HEK293 (cell line): ENCODE measurements around the gene COL5A3.

Experiments
- GLI2 ChIP-seq: fragments of 450-650 bp; formaldehyde crosslinking; IDR thresholded peaks from 2 replicates; pipeline ENCODE4; 2017; ENCODE audit warnings: missing biosample characterization, missing genetic modification characterization, low read depth, borderline replicate concordance
- HOXC10 ChIP-seq: sonication (generic); formaldehyde crosslinking; IDR thresholded peaks from 2 replicates; pipeline ENCODE4 v1.8.1; 2023; ENCODE audit warnings: mild to moderate bottlenecking, missing genetic modification reagents
- MEIS1 ChIP-seq: sonication (generic); formaldehyde crosslinking; IDR thresholded peaks from 2 replicates; pipeline ENCODE4 v1.8.1; 2022; ENCODE audit warnings: missing genetic modification reagents, mild to moderate bottlenecking, borderline replicate concordance
- SP2 ChIP-seq: fragments of 450-650 bp; formaldehyde crosslinking; IDR thresholded peaks from 2 replicates; pipeline ENCODE4 v1.5.1; 2016; ENCODE audit warnings: missing biosample characterization, missing genetic modification characterization
- ZBTB48 ChIP-seq: fragments of 450-650 bp; formaldehyde crosslinking; IDR thresholded peaks from 2 replicates; pipeline ENCODE4 v1.5.1; 2016; ENCODE audit warnings: missing biosample characterization, missing genetic modification characterization
- ZFP69B ChIP-seq: fragments of 450-650 bp; formaldehyde crosslinking; IDR thresholded peaks from 2 replicates; pipeline ENCODE4 v1.5.1; 2016; ENCODE audit warnings: missing biosample characterization, missing genetic modification characterization
- ZNF155 ChIP-seq: fragments of 450-650 bp; formaldehyde crosslinking; IDR thresholded peaks from 2 replicates; pipeline ENCODE4 v1.5.1; 2016; ENCODE audit warnings: missing biosample characterization, missing genetic modification characterization
- ZNF221 ChIP-seq: fragments of 450-650 bp; formaldehyde crosslinking; IDR thresholded peaks from 2 replicates; pipeline ENCODE4 v1.5.1; 2017; ENCODE audit warnings: missing biosample characterization, missing genetic modification characterization, borderline replicate concordance
- ZNF239 ChIP-seq: fragments of 450-650 bp; formaldehyde crosslinking; IDR thresholded peaks from 2 replicates; pipeline ENCODE4 v1.5.1; 2016; ENCODE audit warnings: missing biosample characterization, missing genetic modification characterization
- ZNF426 ChIP-seq: fragments of 450-650 bp; formaldehyde crosslinking; IDR thresholded peaks from 2 replicates; pipeline ENCODE4 v1.5.1; 2017; ENCODE audit warnings: missing biosample characterization, missing genetic modification characterization, mild to moderate bottlenecking, inconsistent platforms, moderate library complexity
- ZNF501 ChIP-seq: fragments of 450-650 bp; formaldehyde crosslinking; IDR thresholded peaks from 2 replicates; pipeline ENCODE4 v1.5.1; 2016; ENCODE audit warnings: missing biosample characterization, missing genetic modification characterization
- ZNF544 ChIP-seq: fragments of 450-650 bp; formaldehyde crosslinking; IDR thresholded peaks from 2 replicates; pipeline ENCODE4 v1.5.0; 2017; ENCODE audit warnings: missing biosample characterization, missing genetic modification characterization
- ZSCAN23 ChIP-seq: fragments of 450-650 bp; formaldehyde crosslinking; IDR thresholded peaks from 2 replicates; pipeline ENCODE4 v1.5.1; 2016; ENCODE audit warnings: missing biosample characterization, missing genetic modification characterization
- TF ChIP-seq, protein P1 (sequence below): fragments of 450-650 bp; formaldehyde crosslinking; IDR thresholded peaks from 2 replicates; pipeline ENCODE4 v1.5.1; 2016; ENCODE audit warnings: missing biosample characterization, missing genetic modification characterization
- TF ChIP-seq, protein P2 (sequence below): fragments of 450-650 bp; formaldehyde crosslinking; IDR thresholded peaks from 2 replicates; pipeline ENCODE4 v1.5.1; 2016; ENCODE audit warnings: missing biosample characterization, missing genetic modification characterization
- TF ChIP-seq, protein P3 (sequence below): fragments of 450-650 bp; formaldehyde crosslinking; IDR thresholded peaks from 2 replicates; pipeline ENCODE4 v1.5.1; 2016; ENCODE audit warnings: missing biosample characterization, missing genetic modification characterization
- TF ChIP-seq, protein P4 (sequence below): fragments of 450-650 bp; formaldehyde crosslinking; IDR thresholded peaks from 2 replicates; pipeline ENCODE4 v1.5.1; 2016; ENCODE audit warnings: missing biosample characterization, missing genetic modification characterization
- TF ChIP-seq, protein P5 (sequence below): sonication (generic); formaldehyde crosslinking; IDR thresholded peaks from 2 replicates; pipeline ENCODE4 v1.8.1; 2022; ENCODE audit warnings: mild to moderate bottlenecking, moderate library complexity, missing genetic modification reagents
- TF ChIP-seq, protein P6 (sequence below): fragments of 450-650 bp; formaldehyde crosslinking; IDR thresholded peaks from 2 replicates; pipeline ENCODE4 v1.5.1; 2016; ENCODE audit warnings: missing biosample characterization, missing genetic modification characterization
- TF ChIP-seq, protein P7 (sequence below): fragments of 450-650 bp; formaldehyde crosslinking; IDR thresholded peaks from 2 replicates; pipeline ENCODE4 v1.5.1; 2016; ENCODE audit warnings: missing biosample characterization, missing genetic modification characterization, borderline replicate concordance
- TF ChIP-seq, protein P8 (sequence below): fragments of 450-650 bp; formaldehyde crosslinking; IDR thresholded peaks from 2 replicates; pipeline ENCODE4 v1.5.1; 2016; ENCODE audit warnings: missing biosample characterization, missing genetic modification characterization, borderline replicate concordance

The COL5A3 gene

DNA sequence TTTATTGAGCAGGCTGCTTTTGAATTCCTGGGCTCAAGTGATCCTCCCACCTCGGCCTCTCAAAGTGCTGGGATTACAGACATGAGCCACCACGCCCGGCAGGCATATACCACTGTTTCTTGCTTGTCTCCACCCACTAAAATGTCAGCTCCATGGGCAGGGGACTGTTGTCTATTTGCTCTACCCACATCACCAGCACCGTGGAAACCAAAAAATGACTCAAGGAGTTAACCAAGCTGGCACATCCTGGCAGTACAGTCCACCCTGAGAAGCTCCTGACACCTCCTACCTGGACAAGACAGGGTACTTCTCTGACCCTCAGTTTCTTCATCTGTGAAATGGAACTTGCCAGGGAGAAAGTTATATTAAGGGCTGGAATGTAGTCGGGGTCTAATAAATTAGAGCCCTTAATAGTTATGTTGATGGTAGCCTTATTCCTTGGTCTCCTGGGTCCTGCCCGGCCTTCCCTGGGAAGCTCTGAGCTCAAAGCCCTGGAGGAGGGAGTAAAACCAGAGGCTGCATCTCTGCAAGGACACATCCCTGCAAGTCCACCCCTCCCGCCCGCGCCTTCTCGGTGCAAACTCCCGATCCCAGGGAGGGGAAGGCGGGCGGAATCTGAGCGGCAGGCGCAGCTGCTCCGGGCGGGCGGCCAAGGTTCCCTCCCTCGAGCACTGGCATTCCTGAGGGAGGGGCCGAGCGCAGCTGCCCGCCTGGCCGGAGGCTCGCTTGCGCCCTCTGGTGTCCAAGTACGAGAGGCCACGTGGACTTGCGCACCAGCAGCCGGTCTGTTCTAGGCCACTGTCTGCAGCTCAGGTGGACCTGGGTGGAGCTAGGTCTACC, 17.1 kb upstream of the COL5A3 start (continued):
- TF ChIP-seq HOXC10, result no peak
- TF ChIP-seq, protein P1, sequence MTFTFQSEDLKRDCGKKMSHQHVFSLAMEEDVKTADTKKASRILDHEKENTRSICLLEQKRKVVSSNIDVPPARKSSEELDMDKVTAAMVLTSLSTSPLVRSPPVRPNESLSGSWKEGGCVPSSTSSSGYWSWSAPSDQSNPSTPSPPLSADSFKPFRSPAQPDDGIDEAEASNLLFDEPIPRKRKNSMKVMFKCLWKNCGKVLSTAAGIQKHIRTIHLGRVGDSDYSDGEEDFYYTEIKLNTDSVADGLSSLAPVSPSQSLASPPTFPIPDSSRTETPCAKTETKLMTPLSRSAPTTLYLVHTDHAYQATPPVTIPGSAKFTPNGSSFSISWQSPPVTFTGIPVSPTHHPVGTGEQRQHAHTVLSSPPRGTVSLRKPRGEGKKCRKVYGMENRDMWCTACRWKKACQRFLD (tag by site-specific recombination), result no peak
- TF ChIP-seq, protein P2, sequence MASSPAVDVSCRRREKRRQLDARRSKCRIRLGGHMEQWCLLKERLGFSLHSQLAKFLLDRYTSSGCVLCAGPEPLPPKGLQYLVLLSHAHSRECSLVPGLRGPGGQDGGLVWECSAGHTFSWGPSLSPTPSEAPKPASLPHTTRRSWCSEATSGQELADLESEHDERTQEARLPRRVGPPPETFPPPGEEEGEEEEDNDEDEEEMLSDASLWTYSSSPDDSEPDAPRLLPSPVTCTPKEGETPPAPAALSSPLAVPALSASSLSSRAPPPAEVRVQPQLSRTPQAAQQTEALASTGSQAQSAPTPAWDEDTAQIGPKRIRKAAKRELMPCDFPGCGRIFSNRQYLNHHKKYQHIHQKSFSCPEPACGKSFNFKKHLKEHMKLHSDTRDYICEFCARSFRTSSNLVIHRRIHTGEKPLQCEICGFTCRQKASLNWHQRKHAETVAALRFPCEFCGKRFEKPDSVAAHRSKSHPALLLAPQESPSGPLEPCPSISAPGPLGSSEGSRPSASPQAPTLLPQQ (tag by site-specific recombination), result peak; percentile 79
- TF ChIP-seq, protein P3, sequence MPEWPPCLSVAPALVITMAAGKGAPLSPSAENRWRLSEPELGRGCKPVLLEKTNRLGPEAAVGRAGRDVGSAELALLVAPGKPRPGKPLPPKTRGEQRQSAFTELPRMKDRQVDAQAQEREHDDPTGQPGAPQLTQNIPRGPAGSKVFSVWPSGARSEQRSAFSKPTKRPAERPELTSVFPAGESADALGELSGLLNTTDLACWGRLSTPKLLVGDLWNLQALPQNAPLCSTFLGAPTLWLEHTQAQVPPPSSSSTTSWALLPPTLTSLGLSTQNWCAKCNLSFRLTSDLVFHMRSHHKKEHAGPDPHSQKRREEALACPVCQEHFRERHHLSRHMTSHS (tag by site-specific recombination), result no peak
- TF ChIP-seq GLI2 (tag by site-specific recombination), result no peak
- TF ChIP-seq ZNF426 (tag by site-specific recombination), result no peak
- peak; percentile 49; the same call in 1 of the 2 replicates for TF ChIP-seq ZNF501
- TF ChIP-seq ZSCAN23, result 0 out of 2 replicates have a peak, but pooled peaks have one; percentile 12
- TF ChIP-seq ZNF221 (tag by site-specific recombination), result 0 out of 2 replicates have a peak, but pooled peaks have one; percentile 24
- TF ChIP-seq, protein P4, sequence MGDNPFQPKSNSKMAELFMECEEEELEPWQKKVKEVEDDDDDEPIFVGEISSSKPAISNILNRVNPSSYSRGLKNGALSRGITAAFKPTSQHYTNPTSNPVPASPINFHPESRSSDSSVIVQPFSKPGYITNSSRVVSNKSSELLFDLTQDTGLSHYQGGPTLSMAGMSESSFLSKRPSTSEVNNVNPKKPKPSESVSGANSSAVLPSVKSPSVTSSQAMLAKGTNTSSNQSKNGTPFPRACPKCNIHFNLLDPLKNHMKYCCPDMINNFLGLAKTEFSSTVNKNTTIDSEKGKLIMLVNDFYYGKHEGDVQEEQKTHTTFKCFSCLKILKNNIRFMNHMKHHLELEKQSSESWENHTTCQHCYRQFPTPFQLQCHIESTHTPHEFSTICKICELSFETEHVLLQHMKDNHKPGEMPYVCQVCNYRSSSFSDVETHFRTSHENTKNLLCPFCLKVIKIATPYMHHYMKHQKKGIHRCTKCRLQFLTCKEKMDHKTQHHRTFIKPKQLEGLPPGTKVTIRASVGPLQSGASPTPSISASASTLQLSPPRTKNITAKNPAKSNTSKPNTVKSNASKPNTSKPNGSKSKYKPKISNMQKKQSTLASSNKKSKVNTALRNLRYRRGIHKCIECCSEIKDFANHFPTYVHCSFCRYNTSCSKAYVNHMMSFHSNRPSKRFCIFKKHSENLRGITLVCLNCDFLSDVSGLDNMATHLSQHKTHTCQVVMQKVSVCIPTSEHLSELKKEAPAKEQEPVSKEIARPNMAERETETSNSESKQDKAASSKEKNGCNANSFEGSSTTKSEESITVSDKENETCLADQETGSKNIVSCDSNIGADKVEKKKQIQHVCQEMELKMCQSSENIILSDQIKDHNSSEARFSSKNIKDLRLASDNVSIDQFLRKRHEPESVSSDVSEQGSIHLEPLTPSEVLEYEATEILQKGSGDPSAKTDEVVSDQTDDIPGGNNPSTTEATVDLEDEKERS (tag by site-specific recombination), result no peak
- TF ChIP-seq, protein P5, sequence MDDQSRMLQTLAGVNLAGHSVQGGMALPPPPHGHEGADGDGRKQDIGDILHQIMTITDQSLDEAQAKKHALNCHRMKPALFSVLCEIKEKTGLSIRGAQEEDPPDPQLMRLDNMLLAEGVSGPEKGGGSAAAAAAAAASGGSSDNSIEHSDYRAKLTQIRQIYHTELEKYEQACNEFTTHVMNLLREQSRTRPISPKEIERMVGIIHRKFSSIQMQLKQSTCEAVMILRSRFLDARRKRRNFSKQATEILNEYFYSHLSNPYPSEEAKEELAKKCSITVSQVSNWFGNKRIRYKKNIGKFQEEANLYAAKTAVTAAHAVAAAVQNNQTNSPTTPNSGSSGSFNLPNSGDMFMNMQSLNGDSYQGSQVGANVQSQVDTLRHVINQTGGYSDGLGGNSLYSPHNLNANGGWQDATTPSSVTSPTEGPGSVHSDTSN, result peak; percentile 87
- TF ChIP-seq ZBTB48, result peak; percentile 52; the same call in 1 of the 2 replicates
- TF ChIP-seq, protein P6, sequence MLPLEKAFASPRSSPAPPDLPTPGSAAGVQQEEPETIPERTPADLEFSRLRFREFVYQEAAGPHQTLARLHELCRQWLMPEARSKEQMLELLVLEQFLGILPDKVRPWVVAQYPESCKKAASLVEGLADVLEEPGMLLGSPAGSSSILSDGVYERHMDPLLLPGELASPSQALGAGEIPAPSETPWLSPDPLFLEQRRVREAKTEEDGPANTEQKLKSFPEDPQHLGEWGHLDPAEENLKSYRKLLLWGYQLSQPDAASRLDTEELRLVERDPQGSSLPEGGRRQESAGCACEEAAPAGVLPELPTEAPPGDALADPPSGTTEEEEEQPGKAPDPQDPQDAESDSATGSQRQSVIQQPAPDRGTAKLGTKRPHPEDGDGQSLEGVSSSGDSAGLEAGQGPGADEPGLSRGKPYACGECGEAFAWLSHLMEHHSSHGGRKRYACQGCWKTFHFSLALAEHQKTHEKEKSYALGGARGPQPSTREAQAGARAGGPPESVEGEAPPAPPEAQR (tag by site-specific recombination), result no peak
- TF ChIP-seq MEIS1 (CRISPR knock-in tag), result no peak
- TF ChIP-seq ZFP69B (tag by site-specific recombination), result peak; percentile 66
- TF ChIP-seq ZNF239, result no peak
- TF ChIP-seq ZNF544 (tag by site-specific recombination), result no peak
- TF ChIP-seq ZNF155, result no peak
- peak; percentile 71 for TF ChIP-seq SP2
- TF ChIP-seq, protein P7, sequence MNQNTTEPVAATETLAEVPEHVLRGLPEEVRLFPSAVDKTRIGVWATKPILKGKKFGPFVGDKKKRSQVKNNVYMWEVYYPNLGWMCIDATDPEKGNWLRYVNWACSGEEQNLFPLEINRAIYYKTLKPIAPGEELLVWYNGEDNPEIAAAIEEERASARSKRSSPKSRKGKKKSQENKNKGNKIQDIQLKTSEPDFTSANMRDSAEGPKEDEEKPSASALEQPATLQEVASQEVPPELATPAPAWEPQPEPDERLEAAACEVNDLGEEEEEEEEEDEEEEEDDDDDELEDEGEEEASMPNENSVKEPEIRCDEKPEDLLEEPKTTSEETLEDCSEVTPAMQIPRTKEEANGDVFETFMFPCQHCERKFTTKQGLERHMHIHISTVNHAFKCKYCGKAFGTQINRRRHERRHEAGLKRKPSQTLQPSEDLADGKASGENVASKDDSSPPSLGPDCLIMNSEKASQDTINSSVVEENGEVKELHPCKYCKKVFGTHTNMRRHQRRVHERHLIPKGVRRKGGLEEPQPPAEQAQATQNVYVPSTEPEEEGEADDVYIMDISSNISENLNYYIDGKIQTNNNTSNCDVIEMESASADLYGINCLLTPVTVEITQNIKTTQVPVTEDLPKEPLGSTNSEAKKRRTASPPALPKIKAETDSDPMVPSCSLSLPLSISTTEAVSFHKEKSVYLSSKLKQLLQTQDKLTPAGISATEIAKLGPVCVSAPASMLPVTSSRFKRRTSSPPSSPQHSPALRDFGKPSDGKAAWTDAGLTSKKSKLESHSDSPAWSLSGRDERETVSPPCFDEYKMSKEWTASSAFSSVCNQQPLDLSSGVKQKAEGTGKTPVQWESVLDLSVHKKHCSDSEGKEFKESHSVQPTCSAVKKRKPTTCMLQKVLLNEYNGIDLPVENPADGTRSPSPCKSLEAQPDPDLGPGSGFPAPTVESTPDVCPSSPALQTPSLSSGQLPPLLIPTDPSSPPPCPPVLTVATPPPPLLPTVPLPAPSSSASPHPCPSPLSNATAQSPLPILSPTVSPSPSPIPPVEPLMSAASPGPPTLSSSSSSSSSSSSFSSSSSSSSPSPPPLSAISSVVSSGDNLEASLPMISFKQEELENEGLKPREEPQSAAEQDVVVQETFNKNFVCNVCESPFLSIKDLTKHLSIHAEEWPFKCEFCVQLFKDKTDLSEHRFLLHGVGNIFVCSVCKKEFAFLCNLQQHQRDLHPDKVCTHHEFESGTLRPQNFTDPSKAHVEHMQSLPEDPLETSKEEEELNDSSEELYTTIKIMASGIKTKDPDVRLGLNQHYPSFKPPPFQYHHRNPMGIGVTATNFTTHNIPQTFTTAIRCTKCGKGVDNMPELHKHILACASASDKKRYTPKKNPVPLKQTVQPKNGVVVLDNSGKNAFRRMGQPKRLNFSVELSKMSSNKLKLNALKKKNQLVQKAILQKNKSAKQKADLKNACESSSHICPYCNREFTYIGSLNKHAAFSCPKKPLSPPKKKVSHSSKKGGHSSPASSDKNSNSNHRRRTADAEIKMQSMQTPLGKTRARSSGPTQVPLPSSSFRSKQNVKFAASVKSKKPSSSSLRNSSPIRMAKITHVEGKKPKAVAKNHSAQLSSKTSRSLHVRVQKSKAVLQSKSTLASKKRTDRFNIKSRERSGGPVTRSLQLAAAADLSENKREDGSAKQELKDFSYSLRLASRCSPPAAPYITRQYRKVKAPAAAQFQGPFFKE (tag by site-specific recombination), result no peak
- TF ChIP-seq, protein P8, sequence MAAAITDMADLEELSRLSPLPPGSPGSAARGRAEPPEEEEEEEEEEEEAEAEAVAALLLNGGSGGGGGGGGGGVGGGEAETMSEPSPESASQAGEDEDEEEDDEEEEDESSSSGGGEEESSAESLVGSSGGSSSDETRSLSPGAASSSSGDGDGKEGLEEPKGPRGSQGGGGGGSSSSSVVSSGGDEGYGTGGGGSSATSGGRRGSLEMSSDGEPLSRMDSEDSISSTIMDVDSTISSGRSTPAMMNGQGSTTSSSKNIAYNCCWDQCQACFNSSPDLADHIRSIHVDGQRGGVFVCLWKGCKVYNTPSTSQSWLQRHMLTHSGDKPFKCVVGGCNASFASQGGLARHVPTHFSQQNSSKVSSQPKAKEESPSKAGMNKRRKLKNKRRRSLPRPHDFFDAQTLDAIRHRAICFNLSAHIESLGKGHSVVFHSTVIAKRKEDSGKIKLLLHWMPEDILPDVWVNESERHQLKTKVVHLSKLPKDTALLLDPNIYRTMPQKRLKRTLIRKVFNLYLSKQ, result no peak
